Measurements from ENCODE around the gene UTP4.
A peak's percentile ranks its signal among the peaks of the same experiment; 100 is the strongest.

The UTP4 gene

DNA sequence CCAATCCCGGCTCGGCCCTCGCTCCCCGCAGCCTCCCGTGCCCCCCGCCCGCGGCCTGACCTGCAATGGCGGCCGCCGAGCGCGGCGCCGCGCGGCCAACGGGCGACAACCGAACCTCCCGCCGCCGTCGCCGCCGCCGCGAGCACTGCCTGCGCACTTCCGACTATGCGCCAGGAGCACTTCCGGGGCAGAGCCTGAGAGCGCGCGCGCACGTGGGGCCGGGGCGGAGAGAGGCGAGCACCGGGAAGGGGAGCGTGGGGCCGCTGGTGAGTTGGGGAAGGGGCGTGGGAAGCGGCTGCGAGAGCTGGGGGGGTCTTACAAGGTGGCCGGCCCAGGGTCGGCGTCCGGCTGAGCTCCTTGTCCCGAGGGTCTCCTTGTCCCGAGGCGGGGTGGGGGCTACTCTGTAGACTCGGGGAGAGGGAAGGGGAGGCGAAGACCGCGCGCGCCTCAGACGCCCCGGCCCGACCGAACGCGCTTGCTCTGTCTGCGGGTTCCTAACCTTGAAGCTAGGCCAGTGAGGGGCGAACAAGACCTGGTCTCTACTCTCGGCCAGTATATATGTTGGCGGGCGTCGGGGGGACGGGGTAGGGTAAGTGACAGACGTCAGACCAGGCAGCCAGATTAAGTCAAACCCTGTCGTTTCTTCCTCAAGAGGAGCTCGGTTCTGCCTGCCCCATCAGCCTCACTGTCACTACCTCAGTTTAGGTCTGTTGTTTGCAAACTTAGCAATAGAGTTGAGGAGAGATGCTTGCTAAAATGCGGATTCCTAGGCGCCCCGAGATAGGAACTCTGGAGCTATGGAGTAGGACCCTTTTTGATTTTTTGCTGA, at the start of gene UTP4, which contains the start of gene CHTF8:
TSS of gene UTP4 (plus strand) at position 226 of the 829 bp plus-strand sequence. CDS start 811 bp downstream, outside the sequence.
TSS of gene CHTF8 (minus strand) at position 165 of the 829 bp plus-strand sequence. CDS start 11,130 bp downstream, outside the sequence.
- H3K4me3 ChIP-seq (ENCODE audit: low read length), result peak within 1 kb of the TSS; percentile 52
- no peak within 1 kb of the TSS for H3K27ac ChIP-seq (ENCODE audit: low read length)
- WGBS (ENCODE audit: insufficient coverage, insufficient read length), result no CpG with 5 or more reads among the region's 78 CpGs
- H3K4me1 ChIP-seq (ENCODE audit: control insufficient read depth, insufficient read depth, low read length), result no peaks in the 10 kb centered on the region
- 0 out of 2 replicates have a peak, but pooled peaks cover 3% of the 10 kb centered on the region for H3K36me3 ChIP-seq (ENCODE audit: control insufficient read depth, insufficient read depth, low read length)
- H3K27me3 ChIP-seq (ENCODE audit: control insufficient read depth, insufficient read depth, low read length), result no peaks in the 10 kb centered on the region
- H3K9me3 ChIP-seq (ENCODE audit: control insufficient read depth, insufficient read depth, low read length), result no peaks in the 10 kb centered on the region
- no peak for DNase-seq (ENCODE audit: low read depth, low spot score)

GRCh38 chr16:69083306-69083941, 49.0 kb upstream of the UTP4 start:
- DNase-seq (ENCODE audit: low read depth, low spot score), result no peak
- no peak overlapping the region for H3K4me3 ChIP-seq (ENCODE audit: low read length)
- no peak overlapping the region for H3K27ac ChIP-seq (ENCODE audit: low read length)
- H3K9me3 ChIP-seq (ENCODE audit: control insufficient read depth, insufficient read depth, low read length), result no peaks in the 10 kb centered on the region
- WGBS (ENCODE audit: insufficient coverage, insufficient read length), result no CpG with 5 or more reads among the region's 16 CpGs
- H3K36me3 ChIP-seq (ENCODE audit: control insufficient read depth, insufficient read depth, low read length), result no peaks in the 10 kb centered on the region
- no peaks in the 10 kb centered on the region for H3K4me1 ChIP-seq (ENCODE audit: control insufficient read depth, insufficient read depth, low read length)
- no peaks in the 10 kb centered on the region for H3K27me3 ChIP-seq (ENCODE audit: control insufficient read depth, insufficient read depth, low read length)

DNA sequence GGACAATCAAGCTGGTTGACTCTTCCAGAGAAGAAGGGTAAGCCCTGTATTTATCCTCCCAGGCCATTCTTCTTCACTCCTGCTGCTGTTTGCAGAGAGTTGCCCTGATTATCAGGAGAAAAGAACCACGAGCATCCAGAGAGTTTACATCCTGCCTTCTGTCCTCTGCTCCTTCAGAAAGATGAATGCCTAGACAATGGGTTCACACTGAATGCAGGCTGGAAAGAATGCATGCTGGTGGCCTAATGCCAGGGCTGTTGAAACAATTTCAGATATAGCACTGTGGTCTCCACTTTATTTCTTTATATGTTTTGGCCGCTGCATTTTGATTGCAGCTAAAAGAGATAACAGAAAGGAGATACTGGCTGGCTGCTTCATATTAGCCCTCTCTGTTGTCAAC, 48.2 kb upstream of the UTP4 start:
- H3K27ac ChIP-seq (ENCODE audit: low read length), result no peak overlapping the region
- WGBS (ENCODE audit: insufficient coverage, insufficient read length), result no CpG with 5 or more reads among the region's 2 CpGs
- DNase-seq (ENCODE audit: low read depth, low spot score), result no peak

DNA sequence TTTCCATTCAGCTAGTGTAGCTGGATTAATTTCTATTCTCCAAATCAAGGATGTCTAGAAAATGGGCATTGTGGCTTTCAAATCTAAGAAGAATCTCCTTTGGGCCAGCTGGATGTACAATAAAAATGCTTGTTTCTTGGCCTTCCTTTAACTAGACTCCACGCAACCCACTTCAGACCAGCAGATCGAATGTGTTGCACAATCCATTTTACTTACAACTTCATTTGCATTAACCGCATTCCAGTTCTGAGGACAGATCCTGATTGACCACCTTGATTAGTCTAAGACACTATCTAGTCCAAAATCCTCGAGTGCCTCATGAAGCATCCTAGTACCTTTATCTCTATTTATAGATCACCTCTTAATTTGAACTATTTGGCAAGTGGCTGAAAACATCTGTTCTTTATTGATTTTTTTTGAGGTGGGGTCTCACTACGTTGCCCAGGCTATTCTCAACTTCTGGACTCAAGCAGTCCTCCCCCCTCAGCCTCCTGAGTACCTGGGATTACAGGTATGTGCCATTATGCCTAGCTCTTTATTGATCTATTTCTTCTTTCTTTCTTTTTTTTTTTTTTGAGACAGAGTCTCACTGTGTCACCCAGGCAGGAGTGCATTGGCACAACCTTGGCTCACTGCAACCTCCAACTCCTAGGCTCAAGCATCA, 47.3 kb upstream of the UTP4 start:
- WGBS (ENCODE audit: insufficient coverage, insufficient read length), result no CpG with 5 or more reads among the region's 5 CpGs

More for the DNA sequence above, 48.2 kb upstream of the UTP4 start:
- Histone ChIP-seq H3K4me3 (ENCODE audit: low read length) (no peak overlapping the region), H3K4me1 (ENCODE audit: control insufficient read depth, insufficient read depth, low read length) (peaks cover 1% of the 10 kb centered on the region), H3K9me3 (ENCODE audit: control insufficient read depth, insufficient read depth, low read length) (no peaks in the 10 kb centered on the region), H3K27me3 (ENCODE audit: control insufficient read depth, insufficient read depth, low read length) (no peaks in the 10 kb centered on the region), H3K36me3 (ENCODE audit: control insufficient read depth, insufficient read depth, low read length) (no peaks in the 10 kb centered on the region)

DNA sequence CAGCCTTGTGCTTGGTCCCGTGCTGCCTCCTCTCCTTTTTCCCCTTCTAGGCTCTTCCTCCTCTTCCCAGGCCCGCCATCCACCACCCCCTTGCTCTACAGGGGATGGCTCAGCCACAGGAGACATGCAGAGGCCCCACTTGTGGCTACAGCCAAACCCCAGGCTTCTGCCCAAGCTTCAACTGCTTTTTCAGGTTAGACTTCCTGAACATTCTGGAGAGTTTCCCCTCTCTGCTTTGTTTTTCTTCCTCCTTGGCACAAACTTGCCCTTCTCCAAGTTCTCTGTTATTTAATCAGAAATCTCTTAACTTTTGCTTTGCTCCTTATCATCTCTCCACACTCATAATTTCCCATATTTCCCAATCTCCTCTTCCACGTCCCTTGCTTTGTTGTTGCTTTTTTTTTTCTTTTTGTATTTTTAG, 45.3 kb upstream of the UTP4 start:
- WGBS (ENCODE audit: insufficient coverage, insufficient read length), result 100% methylated on average over 1 of the region's 3 CpGs
- Histone ChIP-seq H3K4me1 (ENCODE audit: control insufficient read depth, insufficient read depth, low read length) (peaks cover 2% of the 10 kb centered on the region), H3K9me3 (ENCODE audit: control insufficient read depth, insufficient read depth, low read length) (no peaks in the 10 kb centered on the region), H3K27ac (ENCODE audit: low read length) (no peak overlapping the region), H3K4me3 (ENCODE audit: low read length) (no peak overlapping the region), H3K27me3 (ENCODE audit: control insufficient read depth, insufficient read depth, low read length) (no peaks in the 10 kb centered on the region), H3K36me3 (ENCODE audit: control insufficient read depth, insufficient read depth, low read length) (no peaks in the 10 kb centered on the region)
- no peak for DNase-seq (ENCODE audit: low read depth, low spot score)

More for the DNA sequence above, 47.3 kb upstream of the UTP4 start:
- DNase-seq (ENCODE audit: low read depth, low spot score), result no peak
- H3K9me3 ChIP-seq (ENCODE audit: control insufficient read depth, insufficient read depth, low read length), result no peaks in the 10 kb centered on the region
- no peaks in the 10 kb centered on the region for H3K27me3 ChIP-seq (ENCODE audit: control insufficient read depth, insufficient read depth, low read length)
- peaks cover 2% of the 10 kb centered on the region for H3K4me1 ChIP-seq (ENCODE audit: control insufficient read depth, insufficient read depth, low read length)
- no peaks in the 10 kb centered on the region for H3K36me3 ChIP-seq (ENCODE audit: control insufficient read depth, insufficient read depth, low read length)
- H3K4me3 ChIP-seq (ENCODE audit: low read length), result no peak overlapping the region
- no peak overlapping the region for H3K27ac ChIP-seq (ENCODE audit: low read length)

GRCh38 chr16:69088684-69089083, 43.8 kb upstream of the UTP4 start:
- H3K4me3 ChIP-seq (ENCODE audit: low read length), result no peak overlapping the region
- H3K36me3 ChIP-seq (ENCODE audit: control insufficient read depth, insufficient read depth, low read length), result no peaks in the 10 kb centered on the region
- peaks cover 2% of the 10 kb centered on the region for H3K4me1 ChIP-seq (ENCODE audit: control insufficient read depth, insufficient read depth, low read length)
- no peaks in the 10 kb centered on the region for H3K27me3 ChIP-seq (ENCODE audit: control insufficient read depth, insufficient read depth, low read length)
- H3K9me3 ChIP-seq (ENCODE audit: control insufficient read depth, insufficient read depth, low read length), result no peaks in the 10 kb centered on the region
- DNase-seq (ENCODE audit: low read depth, low spot score), result no peak
- no peak overlapping the region for H3K27ac ChIP-seq (ENCODE audit: low read length)
- WGBS (ENCODE audit: insufficient coverage, insufficient read length), result 100% methylated on average over 1 of the region's 4 CpGs

GRCh38 chr16:69089091-69089910, 43.1 kb upstream of the UTP4 start:
- no peak for DNase-seq (ENCODE audit: low read depth, low spot score)
- H3K9me3 ChIP-seq (ENCODE audit: control insufficient read depth, insufficient read depth, low read length), result no peaks in the 10 kb centered on the region
- H3K4me1 ChIP-seq (ENCODE audit: control insufficient read depth, insufficient read depth, low read length), result peaks cover 3% of the 10 kb centered on the region
- H3K4me3 ChIP-seq (ENCODE audit: low read length), result no peak overlapping the region
- H3K36me3 ChIP-seq (ENCODE audit: control insufficient read depth, insufficient read depth, low read length), result no peaks in the 10 kb centered on the region
- WGBS (ENCODE audit: insufficient coverage, insufficient read length), result no CpG with 5 or more reads among the region's 16 CpGs
- no peaks in the 10 kb centered on the region for H3K27me3 ChIP-seq (ENCODE audit: control insufficient read depth, insufficient read depth, low read length)
- no peak overlapping the region for H3K27ac ChIP-seq (ENCODE audit: low read length)

DNA sequence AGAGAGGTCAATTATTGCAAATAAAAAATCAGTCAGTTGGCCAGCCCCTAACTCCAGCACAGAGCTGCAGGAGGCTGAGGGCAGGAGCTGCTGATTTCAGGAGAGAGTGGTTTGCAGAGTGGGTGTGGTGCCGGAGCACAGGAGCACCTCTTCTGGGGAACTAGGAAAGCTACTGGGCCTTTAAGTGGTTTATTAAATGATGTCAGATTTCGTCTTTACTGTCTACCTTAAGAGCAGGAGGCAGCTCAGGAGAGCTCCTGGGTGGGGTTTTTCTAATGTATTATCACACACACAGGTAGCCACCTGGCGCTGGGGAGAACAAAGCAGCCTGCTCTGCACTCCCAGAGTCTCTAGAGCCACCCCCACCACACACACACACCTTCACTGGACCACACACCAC, 38.5 kb upstream of the UTP4 start:
- no peaks in the 10 kb centered on the region for H3K36me3 ChIP-seq (ENCODE audit: control insufficient read depth, insufficient read depth, low read length)
- no peak for DNase-seq (ENCODE audit: low read depth, low spot score)
- WGBS (ENCODE audit: insufficient coverage, insufficient read length), result no CpG with 5 or more reads among the region's 3 CpGs
- no peaks in the 10 kb centered on the region for H3K9me3 ChIP-seq (ENCODE audit: control insufficient read depth, insufficient read depth, low read length)
- no peak overlapping the region for H3K27ac ChIP-seq (ENCODE audit: low read length)
- H3K4me1 ChIP-seq (ENCODE audit: control insufficient read depth, insufficient read depth, low read length), result peaks cover 6% of the 10 kb centered on the region
- H3K4me3 ChIP-seq (ENCODE audit: low read length), result no peak overlapping the region
- H3K27me3 ChIP-seq (ENCODE audit: control insufficient read depth, insufficient read depth, low read length), result no peaks in the 10 kb centered on the region

- WGBS (ENCODE audit: insufficient coverage, insufficient read length), result no CpG with 5 or more reads among the region's 5 CpGs
- H3K27ac ChIP-seq (ENCODE audit: low read length), result no peak overlapping the region
- H3K27me3 ChIP-seq (ENCODE audit: control insufficient read depth, insufficient read depth, low read length), result no peaks in the 10 kb centered on the region
Measured at GRCh38 chr16:69094501-69094900, 37.9 kb upstream of the UTP4 start.

More at GRCh38 chr16:69094501-69094900, 37.9 kb upstream of the UTP4 start:
- Histone ChIP-seq H3K4me3 (ENCODE audit: low read length) (no peak overlapping the region), H3K36me3 (ENCODE audit: control insufficient read depth, insufficient read depth, low read length) (no peaks in the 10 kb centered on the region), H3K4me1 (ENCODE audit: control insufficient read depth, insufficient read depth, low read length) (0 out of 2 replicates have a peak, but pooled peaks cover 4% of the 10 kb centered on the region), H3K9me3 (ENCODE audit: control insufficient read depth, insufficient read depth, low read length) (no peaks in the 10 kb centered on the region)
- no peak for DNase-seq (ENCODE audit: low read depth, low spot score)
